Neural cell (in vitro differentiated cells): Measurements from ENCODE around the gene MYOT. TPM values are rescaled to one million over a fixed set of nuclear protein-coding genes. Genes with fewer than 3 reads are reported as not detected.

Experiments
- H2AFZ ChIP-seq: fragments of 200-600, 300-800 bp; sonication (generic), shearing (Covaris generic); 2 replicates; pipeline ENCODE4 v1.6.0; 2014; ENCODE audit warnings: low read depth, mild to moderate bottlenecking, antibody characterized with exemption, low read length, moderate library complexity
- H3F3A ChIP-seq: fragments of 200-600 bp; shearing (Covaris generic); 2 replicates; pipeline ENCODE4 v1.6.1; 2016; ENCODE audit warnings: mild to moderate bottlenecking, moderate library complexity, mixed read lengths, antibody characterized with exemption, low read length; ENCODE audit not compliant: insufficient read depth, poor library complexity, severe bottlenecking
- H3K27ac ChIP-seq: fragments of 200-600, 300-800 bp; sonication (generic), shearing (Covaris generic); 2 replicates; pipeline ENCODE4 v1.5.1; 2014; ENCODE audit warnings: mild to moderate bottlenecking, low read length, moderate library complexity
- H3K27me3 ChIP-seq: fragments of 300-800, 200-600 bp; sonication (generic), shearing (Covaris generic); 2 replicates; pipeline ENCODE4 v1.6.0; 2014; ENCODE audit warnings: mild to moderate bottlenecking, low read depth, low read length, moderate library complexity; ENCODE audit not compliant: insufficient read depth
- H3K36me3 ChIP-seq: fragments of 300-800, 200-600 bp; sonication (generic), shearing (Covaris generic); 2 replicates; pipeline ENCODE4 v1.5.1; 2014; ENCODE audit warnings: mild to moderate bottlenecking, antibody characterized with exemption, low read length, moderate library complexity; ENCODE audit not compliant: insufficient read depth
- H3K4me2 ChIP-seq: fragments of 300-800, 200-600 bp; sonication (generic), shearing (Covaris generic); 2 replicates; pipeline ENCODE4 v1.6.0; 2014; ENCODE audit warnings: mild to moderate bottlenecking, low read length
- H3K4me3 ChIP-seq: fragments of 300-800, 200-600 bp; sonication (generic), shearing (Covaris generic); 2 replicates; pipeline ENCODE4 v1.5.1; 2014; ENCODE audit warnings: mild to moderate bottlenecking, low read length, moderate library complexity
- H3K79me2 ChIP-seq: fragments of 200-600 bp; shearing (Covaris generic); replicated peaks from 2 replicates; pipeline ENCODE4 v1.6.0; 2014; ENCODE audit warnings: mild to moderate bottlenecking, low read length, moderate library complexity; ENCODE audit not compliant: insufficient read depth
- H3K9ac ChIP-seq: fragments of 300-800, 200-600 bp; sonication (generic), shearing (Covaris generic); 2 replicates; pipeline ENCODE4 v1.6.1; 2016; ENCODE audit warnings: mild to moderate bottlenecking, low read length, mixed read lengths
- H3K9me2 ChIP-seq: fragments of 200-600 bp; shearing (Covaris generic); 2 replicates; pipeline ENCODE4 v1.6.1; 2016; ENCODE audit warnings: mild to moderate bottlenecking, low read length, mixed read lengths; ENCODE audit not compliant: insufficient read depth
- H3K9me3 ChIP-seq: fragments of 200-600, 300-800 bp; sonication (generic), shearing (Covaris generic); 2 replicates; pipeline ENCODE4 v1.6.1; 2016; ENCODE audit warnings: mild to moderate bottlenecking, mixed run types, low read length, moderate library complexity, mixed read lengths
- H4K20me1 ChIP-seq: fragments of 200-600 bp; shearing (Covaris generic); 2 replicates; pipeline ENCODE4 v1.6.1; 2016; ENCODE audit warnings: mild to moderate bottlenecking, mixed run types; ENCODE audit not compliant: insufficient read depth
- CTCF ChIP-seq: fragments of 450-650 bp; IDR thresholded peaks from 2 replicates; pipeline ENCODE4 v1.5.1; 2014; ENCODE audit warnings: antibody characterized with exemption, mild to moderate bottlenecking, moderate library complexity; ENCODE audit not compliant: poor library complexity, severe bottlenecking
- EP300 ChIP-seq: fragments of 450-650 bp; conservative IDR thresholded peaks from 2 replicates; pipeline ENCODE4 v1.6.1; 2014; ENCODE audit warnings: antibody characterized with exemption, mild to moderate bottlenecking, moderate library complexity; ENCODE audit not compliant: poor library complexity, severe bottlenecking
- EZH2 ChIP-seq: fragments of 200-600, 300-800 bp; shearing (Covaris generic), sonication (generic); IDR thresholded peaks from 2 replicates; pipeline ENCODE4 v1.6.1; 2014; ENCODE audit warnings: antibody characterized with exemption, low read length, borderline replicate concordance, mild to moderate bottlenecking; ENCODE audit not compliant: insufficient read depth, poor library complexity, severe bottlenecking
- MXI1 ChIP-seq: fragments of 450-650 bp; conservative IDR thresholded peaks from 2 replicates; pipeline ENCODE4 v1.6.1; 2014; ENCODE audit warnings: antibody characterized with exemption, mild to moderate bottlenecking; ENCODE audit not compliant: poor library complexity, severe bottlenecking
- POLR2AphosphoS5 ChIP-seq: IDR thresholded peaks from 2 replicates; pipeline ENCODE4 v1.6.1; 2012
- RAD21 ChIP-seq: fragments of 450-650 bp; conservative IDR thresholded peaks from 2 replicates; pipeline ENCODE4 v1.6.1; 2014; ENCODE audit warnings: antibody characterized with exemption, mild to moderate bottlenecking, moderate library complexity
- REST ChIP-seq: IDR thresholded peaks from 2 replicates; pipeline ENCODE4 v1.6.1; 2012; ENCODE audit warnings: borderline replicate concordance
- SMC3 ChIP-seq: fragments of 450-650 bp; conservative IDR thresholded peaks from 2 replicates; pipeline ENCODE4 v1.6.1; 2014; ENCODE audit warnings: antibody characterized with exemption, mild to moderate bottlenecking, moderate library complexity; ENCODE audit not compliant: poor library complexity
- TAF1 ChIP-seq: IDR thresholded peaks from 2 replicates; pipeline ENCODE4 v1.6.1; 2012; ENCODE audit warnings: low read depth
- polyA plus RNA-seq: library from polyadenylated mRNA; depleted of rRNA; stranded (reverse); fragments of >200 nt; gene quantifications from 2 replicates; pipeline ENCODE4 v1.2.3, GENCODE V29; 2014

The MYOT gene
- polyA plus RNA-seq, 1 donor from 2014 or later = not detected

- Histone ChIP-seq H3K4me2 (no peak overlapping the region), H3K27me3 (no peaks in the 10 kb centered on the region), H3K27ac (no peak overlapping the region), H3K79me2 (no peaks in the 10 kb centered on the region), H3K9ac (no peak overlapping the region), H3K9me2 (no peaks in the 10 kb centered on the region), H3K4me3 (no peak overlapping the region), H3F3A (no peaks in the 10 kb centered on the region), H4K20me1 (no peaks in the 10 kb centered on the region), H2AFZ (no peak overlapping the region), H3K9me3 (no peaks in the 10 kb centered on the region), H3K36me3 (no peaks in the 10 kb centered on the region)
- TF ChIP-seq TAF1 (no peak), POLR2AphosphoS5 (no peak), REST (no peak), MXI1 (no peak), CTCF (no peak), EZH2 (no peak), SMC3 (no peak), EP300 (no peak), RAD21 (no peak)
These were observed 36.6 kb upstream of the MYOT start for GRCh38 chr5:137831105-137831504.

GRCh38 chr5:137831526-137831925 is 36.1 kb upstream of the MYOT start:
- Histone ChIP-seq H3K9ac (no peak overlapping the region), H3K36me3 (no peaks in the 10 kb centered on the region), H3K9me2 (no peaks in the 10 kb centered on the region), H3K27ac (no peak overlapping the region), H2AFZ (no peak overlapping the region), H3K27me3 (no peaks in the 10 kb centered on the region), H4K20me1 (no peaks in the 10 kb centered on the region), H3K4me3 (no peak overlapping the region), H3K79me2 (no peaks in the 10 kb centered on the region), H3K4me2 (no peak overlapping the region), H3K9me3 (no peaks in the 10 kb centered on the region), H3F3A (no peaks in the 10 kb centered on the region)
- no peak for TF ChIP-seq POLR2AphosphoS5
- TF ChIP-seq MXI1 = no peak
- no peak for TF ChIP-seq REST
- TF ChIP-seq SMC3 = no peak
- TF ChIP-seq EP300 = no peak
- no peak for TF ChIP-seq TAF1
- no peak for TF ChIP-seq RAD21
- no peak for TF ChIP-seq EZH2
- no peak for TF ChIP-seq CTCF
